ENCODE results near the gene HIBCH.
"Not testable (repeated sequence)": the region's sequence is repeated elsewhere in the genome, so short reads cannot be mapped to it uniquely, and the experiment has no call there.

HIBCH gene

GRCh38 chr2:190182071-190182524 lies 137.5 kb downstream of the HIBCH start:
- DNase-seq = no peak

GRCh38 chr2:190181123-190181669 lies 138.4 kb downstream of the HIBCH start:
- DNase-seq = no peak

GRCh38 chr2:190180313-190181122 lies 139.1 kb downstream of the HIBCH start:
- no peak for DNase-seq

GRCh38 chr2:190179754-190180312 lies 139.8 kb downstream of the HIBCH start:
- peak; percentile 15 for DNase-seq

- no peak for DNase-seq
Measured at GRCh38 chr2:190178066-190178722, 141.4 kb downstream of the HIBCH start.

- no peak for DNase-seq
Measured at GRCh38 chr2:190177249-190178040, 142.2 kb downstream of the HIBCH start.

- no peak for DNase-seq
Measured at GRCh38 chr2:190173392-190173791, 146.2 kb downstream of the HIBCH start.

GRCh38 chr2:190170673-190171072 lies 149.0 kb downstream of the HIBCH start:
- no peak for DNase-seq

- DNase-seq = no peak
Measured at GRCh38 chr2:190169221-190170072, 150.2 kb downstream of the HIBCH start.

- DNase-seq = no peak
Measured at GRCh38 chr2:190167702-190168101, 151.9 kb downstream of the HIBCH start.

GRCh38 chr2:190165491-190165890 lies 154.1 kb downstream of the HIBCH start:
- no peak for DNase-seq

GRCh38 chr2:190162851-190163250 lies 156.8 kb downstream of the HIBCH start:
- no peak for DNase-seq

- no peak for DNase-seq
Measured at GRCh38 chr2:190159453-190159852, 160.2 kb downstream of the HIBCH start.

GRCh38 chr2:190158798-190159434 lies 160.7 kb downstream of the HIBCH start:
- DNase-seq = no peak

GRCh38 chr2:190157613-190158528 lies 161.8 kb downstream of the HIBCH start:
- not testable (repeated sequence) for DNase-seq

- DNase-seq = no peak
Measured at GRCh38 chr2:190156530-190157212, 163.0 kb downstream of the HIBCH start.

Data from DMS79 treated with DMSO at 0.1 percent for 48 hours (cell line).